MCF 10A (cell line): ENCODE data around the gene NBR1. TPM values are rescaled to one million over a fixed set of nuclear protein-coding genes. Genes with fewer than 3 reads are reported as not detected.

ENCODE experiments used
- BruUV-seq: library from RNA; stranded (reverse); fragments of 400-500 nt; replicated peaks from 2 replicates; lab custom pipeline; 2021; lab: Mats Ljungman, UMichigan
- CTCF ChIA-PET: fragments of 300-600 bp; sonication (Branson Sonifier 250); formaldehyde crosslinking; extraction: SDS; loops from one replicate; lab custom pipeline; 2021; ENCODE audit warnings: antibody characterized with exemption, inconsistent platforms; lab: Yijun Ruan, JAX
- POLR2A ChIA-PET: fragments of 300-600, 350-650 bp; sonication (Branson Sonifier 250); formaldehyde crosslinking; extraction: SDS; loops from one replicate; lab custom pipeline; 2020; ENCODE audit warnings: antibody characterized with exemption, inconsistent platforms; lab: Yijun Ruan, JAX
- DNase-seq: peaks from one replicate; pipeline ENCODE4 v3.0.0-alpha.2; 2018; ENCODE audit not compliant: unreplicated experiment
- H3K27ac Mint-ChIP-seq: one replicate; pipeline ENCODE4 v1.8.0; 2022; ENCODE audit warnings: mild to moderate bottlenecking, low read depth, mixed read lengths; ENCODE audit not compliant: unreplicated experiment
- H3K27me3 Mint-ChIP-seq: one replicate; pipeline ENCODE4 v1.8.0; 2022; ENCODE audit warnings: mixed read lengths; ENCODE audit not compliant: insufficient read depth, unreplicated experiment
- H3K36me3 Mint-ChIP-seq: one replicate; pipeline ENCODE4 v1.8.0; 2022; ENCODE audit warnings: mild to moderate bottlenecking, moderate library complexity, mixed read lengths; ENCODE audit not compliant: insufficient read depth, unreplicated experiment
- H3K4me1 Mint-ChIP-seq: one replicate; pipeline ENCODE4 v1.8.0; 2022; ENCODE audit warnings: mixed read lengths; ENCODE audit not compliant: insufficient read depth, unreplicated experiment
- H3K4me3 Mint-ChIP-seq: one replicate; pipeline ENCODE4 v1.8.0; 2022; ENCODE audit warnings: mild to moderate bottlenecking, moderate library complexity, mixed read lengths; ENCODE audit not compliant: unreplicated experiment
- H3K9me3 Mint-ChIP-seq: one replicate; pipeline ENCODE4 v1.8.0; 2022; ENCODE audit warnings: mixed read lengths; ENCODE audit not compliant: unreplicated experiment
- CTCF ChIP-seq: fragments of 200-600 bp; IDR thresholded peaks from one replicate; pipeline ENCODE4 v1.8.0; 2022; ENCODE audit warnings: antibody characterized with exemption, mild to moderate bottlenecking; ENCODE audit not compliant: unreplicated experiment
- intact Hi-C: fragments of 100-400 bp; cut with micrococcal nuclease; formaldehyde crosslinking; loops from 2 replicates; pipeline ENCODE4 v1.14.1; 2022
- total RNA-seq: library from RNA; stranded (reverse); gene quantifications from 2 replicates; pipeline ENCODE4 v1.2.3, GENCODE V29; 2022

Gene NBR1
- total RNA-seq, 1 experiment from 2014 or later = 105 TPM

GRCh38 chr17:43217614-43218087 is 46.6 kb downstream of the NBR1 start:
- H3K4me3 Mint-ChIP-seq = no peak overlapping the region
- peaks cover 41% of the 10 kb centered on the region for H3K36me3 Mint-ChIP-seq
- no peak overlapping the region for H3K27ac Mint-ChIP-seq
- H3K27me3 Mint-ChIP-seq = no peaks in the 10 kb centered on the region
- H3K9me3 Mint-ChIP-seq = no peaks in the 10 kb centered on the region
- intact Hi-C loops = no loop called here
- BruUV-seq = no TSS peak
- no peak for DNase-seq
- ChIA-PET POLR2A (no interaction called here), CTCF (interaction anchor here (0.7 to 1.3 kb wide), 2 partner anchors 92 to 250 kb away, joined by 3 to 8 read pairs; no protein-coding TSS in a partner anchor)
- TF ChIP-seq CTCF = no peak
- H3K4me1 Mint-ChIP-seq = no peaks in the 10 kb centered on the region

GRCh38 chr17:43219001-43219400 is 48.0 kb downstream of the NBR1 start:
- TF ChIP-seq CTCF = no peak
- no TSS peak for BruUV-seq
- no peaks in the 10 kb centered on the region for H3K9me3 Mint-ChIP-seq
- no peaks in the 10 kb centered on the region for H3K27me3 Mint-ChIP-seq
- DNase-seq = no peak
- ChIA-PET CTCF (no interaction called here), POLR2A (interaction anchor here (1.1 kb wide), 1 partner anchor 97 kb away, joined by 3 read pairs; no protein-coding TSS in a partner anchor)
- H3K36me3 Mint-ChIP-seq = peaks cover 35% of the 10 kb centered on the region
- H3K4me3 Mint-ChIP-seq = no peak overlapping the region
- no peaks in the 10 kb centered on the region for H3K4me1 Mint-ChIP-seq
- intact Hi-C loops = no loop called here
- H3K27ac Mint-ChIP-seq = no peak overlapping the region

GRCh38 chr17:43219746-43220380 is 48.8 kb downstream of the NBR1 start:
- no TSS peak for BruUV-seq

More at GRCh38 chr17:43219746-43220380, 48.8 kb downstream of the NBR1 start:
- CTCF ChIA-PET = interaction anchor here (0.6 kb wide), 2 partner anchors 249 to 298 kb away, joined by 3 to 4 read pairs; no protein-coding TSS in a partner anchor
- no peak overlapping the region for H3K4me3 Mint-ChIP-seq
- intact Hi-C loops = no loop called here
- DNase-seq = no peak
- peaks cover 30% of the 10 kb centered on the region for H3K36me3 Mint-ChIP-seq
- H3K27me3 Mint-ChIP-seq = no peaks in the 10 kb centered on the region
- POLR2A ChIA-PET = interaction anchor here (0.7 to 1.1 kb wide), 3 partner anchors 96 to 178 kb away, joined by 3 read pairs; no protein-coding TSS in a partner anchor
- H3K4me1 Mint-ChIP-seq = no peaks in the 10 kb centered on the region
- H3K9me3 Mint-ChIP-seq = no peaks in the 10 kb centered on the region
- H3K27ac Mint-ChIP-seq = no peak overlapping the region
- no peak for TF ChIP-seq CTCF
